GM18951 (cell line): Measurements from ENCODE around the gene PLCL2.

Experiments used
- POLR2A ChIP-seq: IDR thresholded peaks from 4 replicates; pipeline ENCODE4 v1.6.1; 2011; ENCODE audit warnings: mild to moderate bottlenecking; ENCODE audit not compliant: insufficient read length, insufficient read depth; ENCODE audit errors: extremely low read depth
- in situ Hi-C: fragments of 300-500 bp; cut with MboI; formaldehyde crosslinking; loops from one replicate; pipeline ENCODE4 v1.12.0; 2022; ENCODE audit warnings: low sequenced_read_pairs, mixed read lengths, inconsistent platforms; ENCODE audit not compliant: unreplicated experiment

Gene PLCL2

DNA sequence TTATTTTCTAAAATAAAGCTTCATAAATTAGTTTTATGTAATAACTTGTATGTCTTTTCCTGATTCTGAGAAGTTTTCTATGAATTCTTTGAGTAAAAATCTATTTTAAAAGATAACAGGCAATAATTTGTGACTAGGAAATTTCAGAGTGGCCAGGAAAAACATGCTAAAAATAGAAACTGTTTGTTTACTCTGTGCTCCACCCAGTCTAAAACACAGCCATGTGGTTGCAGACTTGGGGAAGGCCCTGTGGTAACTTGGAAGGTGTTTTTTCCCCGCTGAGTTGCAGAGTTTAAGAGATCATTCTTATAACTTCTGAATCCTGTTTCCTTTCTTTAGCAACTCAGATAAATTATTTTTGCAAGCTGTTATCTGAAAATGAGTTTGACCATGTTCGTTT is 21.9 kb downstream of the PLCL2 start:
- TF ChIP-seq POLR2A: no peak
- in situ Hi-C loops: no loop called here

DNA sequence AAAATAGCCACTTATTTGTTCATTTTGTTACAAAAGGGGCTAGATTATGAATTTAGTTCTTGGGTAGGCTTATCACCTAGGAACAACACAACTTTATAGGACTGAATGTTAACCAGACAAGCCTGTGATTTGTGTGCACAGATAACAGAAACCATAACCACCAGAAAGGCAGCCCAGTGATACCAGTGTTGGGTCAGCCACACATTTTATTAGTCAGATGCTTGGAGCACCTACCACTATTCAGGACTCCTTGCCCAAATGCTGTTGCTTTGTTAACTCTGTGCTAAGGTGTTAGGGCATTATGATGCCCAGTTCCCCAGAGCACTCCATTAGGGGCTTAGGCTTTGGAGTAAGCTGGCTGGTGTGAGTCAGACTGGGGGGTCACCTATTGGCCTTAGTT is 22.5 kb downstream of the PLCL2 start:
- in situ Hi-C loops: no loop called here
- TF ChIP-seq POLR2A: no peak

DNA sequence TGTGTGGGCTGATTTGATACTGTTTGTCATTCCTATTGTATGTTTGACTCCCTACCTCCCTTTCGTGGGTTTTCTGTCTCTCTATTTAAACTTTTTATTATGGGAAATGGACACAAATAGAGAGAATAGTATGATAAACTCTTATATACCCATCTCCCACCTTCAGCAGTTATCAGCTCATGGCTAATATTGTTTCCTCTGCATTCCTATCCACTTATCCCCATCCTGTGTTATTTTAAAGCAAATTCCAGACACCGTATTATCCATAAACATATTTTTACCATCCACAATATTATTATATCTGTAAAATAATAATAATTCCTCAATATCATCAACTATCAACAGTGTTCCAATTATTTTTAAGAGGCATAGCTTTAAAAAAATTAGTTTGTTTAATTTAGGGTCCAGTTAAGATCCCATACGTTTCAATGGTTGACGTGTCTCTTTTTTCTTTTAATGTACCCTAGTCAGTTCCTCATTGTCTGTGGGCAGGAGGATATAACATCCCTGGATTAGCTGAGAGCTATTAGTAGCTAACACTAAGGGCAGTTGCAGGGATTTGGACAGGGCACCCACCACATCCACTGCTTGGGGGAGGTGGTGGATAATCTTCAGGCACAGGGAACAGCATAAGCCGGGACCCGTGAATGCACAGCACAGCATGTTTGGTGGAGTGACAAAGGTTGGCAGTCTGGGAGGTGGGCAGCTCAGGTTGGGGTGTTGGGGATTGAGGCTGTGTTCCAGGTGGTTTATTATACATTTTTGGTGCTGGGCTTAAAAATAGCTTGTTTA is 23.5 kb downstream of the PLCL2 start:
- TF ChIP-seq POLR2A: no peak
- in situ Hi-C loops: no loop called here

DNA sequence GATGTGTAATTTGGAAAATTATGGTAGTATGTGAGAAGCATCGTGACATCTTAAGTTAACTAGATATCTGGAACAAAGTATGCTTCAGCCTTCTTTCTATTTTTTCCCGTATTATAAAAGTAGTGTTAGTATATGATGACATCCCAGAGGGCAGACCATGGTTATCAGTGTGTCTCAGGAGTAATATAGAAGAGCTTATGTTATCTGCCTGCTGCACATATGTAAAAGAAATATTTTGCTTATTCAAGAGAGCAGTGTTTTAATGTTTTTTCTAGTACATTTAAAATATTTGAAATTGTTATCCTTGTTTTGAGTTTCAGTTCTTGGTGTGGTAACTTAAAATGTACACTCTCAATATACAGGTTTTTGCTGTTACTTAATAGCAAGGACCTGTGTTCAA is 24.1 kb downstream of the PLCL2 start:
- no peak for TF ChIP-seq POLR2A
- in situ Hi-C loops: no loop called here

DNA sequence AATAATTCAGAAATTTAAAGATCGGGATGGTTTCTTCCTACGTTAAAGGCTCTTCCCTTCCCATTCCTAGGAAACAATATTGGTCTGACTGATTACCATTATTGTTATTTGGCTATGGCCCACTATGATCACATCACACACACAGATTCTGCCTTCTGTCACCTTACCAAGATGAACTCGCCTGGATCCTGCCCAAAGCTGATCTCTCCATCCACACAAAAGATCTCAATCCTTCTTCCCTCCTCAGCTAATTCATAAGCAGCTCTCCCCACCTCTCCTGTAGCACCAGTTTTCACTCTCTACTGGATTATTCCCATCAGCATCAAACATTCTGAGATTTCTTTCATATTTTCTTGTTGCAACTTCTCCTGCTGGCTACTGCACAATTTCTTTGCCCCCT is 25.0 kb downstream of the PLCL2 start:
- no peak for TF ChIP-seq POLR2A
- in situ Hi-C loops: no loop called here

- in situ Hi-C loops: no loop called here
- TF ChIP-seq POLR2A: no peak
Measured at GRCh38 chr3:16910207-16910606, 25.5 kb downstream of the PLCL2 start.

GRCh38 chr3:16911916-16912315 is 27.2 kb downstream of the PLCL2 start:
- no peak for TF ChIP-seq POLR2A
- in situ Hi-C loops: no loop called here

DNA sequence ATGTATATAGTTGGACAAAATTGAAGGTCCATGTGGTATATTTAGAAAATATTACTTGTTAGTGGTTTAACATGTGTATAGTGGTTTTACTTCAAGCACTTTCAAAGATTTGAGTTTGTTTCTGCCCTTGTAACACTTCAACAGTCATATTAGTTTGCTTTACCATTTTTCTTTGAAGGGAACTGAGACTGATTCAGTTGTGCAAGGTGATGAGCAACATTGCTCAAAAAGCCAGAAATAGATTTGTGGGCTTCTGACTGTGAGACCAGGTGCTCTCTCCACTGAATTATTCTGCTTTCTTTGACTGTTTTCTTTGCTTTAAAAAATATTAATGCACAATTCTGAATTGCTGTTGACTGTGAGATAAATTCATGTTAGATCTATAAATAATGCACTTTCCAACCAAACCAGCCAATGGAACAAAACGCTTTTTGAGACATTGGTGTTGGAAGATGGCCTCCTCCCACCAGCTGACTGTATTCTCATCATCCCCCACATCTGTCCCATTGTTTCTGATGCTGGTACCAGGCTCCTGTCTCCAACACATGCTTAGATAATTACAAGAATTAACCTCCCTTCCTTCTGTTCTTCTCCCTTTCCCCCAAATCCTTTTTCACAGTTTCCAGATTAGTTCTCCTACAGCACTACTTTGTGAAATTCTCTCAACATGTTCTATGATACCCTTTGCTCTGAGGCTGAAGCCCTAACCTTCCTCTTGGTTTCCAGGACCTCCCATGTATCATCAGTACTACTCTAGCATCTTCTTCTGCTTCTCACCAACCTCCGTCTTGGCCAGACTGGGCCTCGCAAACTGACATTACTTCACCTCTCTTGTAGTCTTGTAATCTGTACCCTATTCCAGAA is 27.9 kb downstream of the PLCL2 start:
- in situ Hi-C loops: no loop called here
- TF ChIP-seq POLR2A: no peak

DNA sequence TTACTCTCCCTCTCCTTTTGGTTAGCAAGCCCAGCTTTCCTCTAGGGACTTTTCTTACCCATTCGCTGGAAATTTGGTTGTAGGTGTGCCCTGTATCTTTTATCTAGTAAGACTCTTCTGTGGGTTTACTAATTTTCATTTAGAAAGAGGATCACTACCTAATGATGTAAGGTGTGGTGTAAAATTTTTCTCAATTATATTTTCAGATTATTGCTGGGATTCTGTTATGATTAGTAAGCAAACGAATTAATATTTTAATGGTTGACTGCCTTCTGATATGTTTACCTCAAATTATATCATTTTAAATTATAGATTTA is 28.5 kb downstream of the PLCL2 start:
- TF ChIP-seq POLR2A: no peak
- in situ Hi-C loops: no loop called here

GRCh38 chr3:16916840-16917239 is 32.1 kb downstream of the PLCL2 start:
- in situ Hi-C loops: no loop called here
- no peak for TF ChIP-seq POLR2A

DNA sequence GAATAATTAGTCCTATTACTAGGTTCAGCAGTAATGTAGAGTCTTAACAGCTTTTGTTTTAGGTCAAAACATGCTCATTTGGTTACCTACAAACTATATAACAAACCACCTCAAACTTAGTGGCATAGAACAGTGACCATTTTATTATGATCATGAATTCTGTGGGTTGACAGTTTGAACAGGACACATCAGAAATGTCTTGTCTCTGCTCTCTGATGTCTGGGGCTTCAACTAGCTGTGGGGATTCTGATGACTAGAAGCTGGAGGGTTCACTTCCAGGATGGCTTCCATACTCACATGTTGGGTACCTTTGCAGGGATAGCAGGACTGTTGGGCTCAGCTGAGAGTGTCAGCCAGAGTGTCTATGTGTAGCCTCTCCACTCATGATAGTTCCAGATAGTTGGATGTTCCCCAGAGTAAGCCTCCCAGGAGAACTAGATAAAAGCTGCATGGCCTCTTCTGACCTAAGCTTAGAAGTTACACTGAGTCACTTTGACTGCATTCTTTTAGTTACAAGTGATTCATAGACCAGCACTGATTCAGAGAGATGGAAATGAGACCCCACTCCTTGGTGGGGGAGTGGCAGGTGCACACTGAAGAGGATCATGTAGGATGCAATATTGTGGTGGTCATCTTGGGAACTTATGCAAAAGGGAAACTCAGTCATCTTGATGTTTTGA is 32.6 kb downstream of the PLCL2 start:
- in situ Hi-C loops: no loop called here
- TF ChIP-seq POLR2A: no peak

DNA sequence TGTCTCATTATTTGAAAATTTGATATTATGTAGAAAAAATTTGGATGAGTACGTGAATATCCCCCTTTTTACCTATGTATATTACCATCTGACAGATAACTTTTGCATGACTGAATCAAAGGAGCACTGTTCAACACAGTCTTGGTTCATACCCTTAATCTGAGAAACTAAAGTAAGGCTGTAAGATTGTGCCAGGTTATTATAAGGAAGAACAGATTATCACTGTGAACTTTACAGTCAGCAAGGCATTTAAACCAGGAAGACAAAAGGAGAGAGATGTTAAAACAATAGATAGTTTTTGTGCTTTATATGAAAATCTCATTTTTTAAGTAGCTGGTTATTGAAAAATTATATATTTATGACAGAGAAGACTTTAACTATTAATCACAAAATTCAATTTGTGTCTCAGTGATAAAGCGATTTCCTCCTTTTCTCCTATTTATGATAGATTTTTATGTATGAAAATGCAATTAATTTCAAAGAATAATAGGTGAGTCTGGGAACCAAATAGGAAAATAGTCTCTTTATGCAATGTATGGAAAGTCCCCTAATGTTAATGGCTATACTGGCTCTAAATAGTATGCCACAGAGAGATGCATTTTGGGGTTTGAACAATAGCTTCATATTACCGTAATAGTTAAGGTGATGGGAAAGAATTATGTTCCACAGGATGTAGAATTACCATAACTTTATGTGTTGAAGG is 33.4 kb downstream of the PLCL2 start:
- TF ChIP-seq POLR2A: no peak
- in situ Hi-C loops: no loop called here

GRCh38 chr3:16918683-16919025 is 33.9 kb downstream of the PLCL2 start:
- in situ Hi-C loops: no loop called here
- no peak for TF ChIP-seq POLR2A
